RWPE1 (cell line): ENCODE results near the gene BCAS2.
A peak's percentile ranks its signal among the peaks of the same experiment; 100 is the strongest.

ENCODE experiments used
- CTCF ChIA-PET: fragments of 350-600 bp; sonication (Branson Sonifier 250); formaldehyde crosslinking; extraction: SDS; loops from one replicate; lab custom pipeline; 2021; lab: Yijun Ruan, JAX
- POLR2A ChIA-PET: fragments of 400-600 bp; formaldehyde crosslinking; extraction: SDS; loops from one replicate; lab custom pipeline; 2020; ENCODE audit warnings: antibody characterized with exemption; ENCODE audit not compliant: low non-redundant PET; lab: Yijun Ruan, JAX
- DNase-seq: peaks from one replicate; pipeline ENCODE4 v3.0.0; 2012; ENCODE audit warnings: low spot score
- H3K27ac ChIP-seq: fragments of 450-650 bp; 2 replicates; pipeline ENCODE4 v1.5.1; 2017
- TF ChIP-seq, protein P1 (sequence below): fragments of 450-650 bp; conservative IDR thresholded peaks from 2 replicates; pipeline ENCODE4 v1.5.1; 2017; ENCODE audit warnings: low read depth, mild to moderate bottlenecking

Gene BCAS2

DNA sequence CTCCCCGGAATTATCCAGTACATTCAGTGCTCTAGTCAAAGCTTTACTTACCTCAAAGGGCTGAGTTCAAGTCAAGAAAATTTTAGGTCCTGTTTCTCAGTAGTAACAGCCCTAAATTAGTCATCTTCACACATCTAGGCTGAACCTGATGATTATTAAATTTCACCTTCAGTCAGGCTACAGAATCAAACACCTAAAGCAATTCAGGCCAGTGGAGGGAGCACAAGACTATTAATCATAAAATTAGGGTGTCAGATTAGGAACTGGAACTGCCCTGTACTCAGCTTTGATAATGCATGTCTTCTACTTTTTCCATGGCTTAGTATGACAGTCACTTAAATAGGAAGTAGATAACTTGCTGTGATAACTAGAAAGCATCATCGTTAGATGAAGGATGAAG, 28.4 kb upstream of the BCAS2 start:
- peak overlapping the region; percentile 88 for H3K27ac ChIP-seq
- ChIA-PET POLR2A (no interaction called here), CTCF (interaction anchor here (0.6 to 0.7 kb wide), 2 partner anchors 298 to 760 kb away, joined by 3 read pairs; no protein-coding TSS in a partner anchor)
- peak; percentile 9 for DNase-seq
- TF ChIP-seq, protein P1, sequence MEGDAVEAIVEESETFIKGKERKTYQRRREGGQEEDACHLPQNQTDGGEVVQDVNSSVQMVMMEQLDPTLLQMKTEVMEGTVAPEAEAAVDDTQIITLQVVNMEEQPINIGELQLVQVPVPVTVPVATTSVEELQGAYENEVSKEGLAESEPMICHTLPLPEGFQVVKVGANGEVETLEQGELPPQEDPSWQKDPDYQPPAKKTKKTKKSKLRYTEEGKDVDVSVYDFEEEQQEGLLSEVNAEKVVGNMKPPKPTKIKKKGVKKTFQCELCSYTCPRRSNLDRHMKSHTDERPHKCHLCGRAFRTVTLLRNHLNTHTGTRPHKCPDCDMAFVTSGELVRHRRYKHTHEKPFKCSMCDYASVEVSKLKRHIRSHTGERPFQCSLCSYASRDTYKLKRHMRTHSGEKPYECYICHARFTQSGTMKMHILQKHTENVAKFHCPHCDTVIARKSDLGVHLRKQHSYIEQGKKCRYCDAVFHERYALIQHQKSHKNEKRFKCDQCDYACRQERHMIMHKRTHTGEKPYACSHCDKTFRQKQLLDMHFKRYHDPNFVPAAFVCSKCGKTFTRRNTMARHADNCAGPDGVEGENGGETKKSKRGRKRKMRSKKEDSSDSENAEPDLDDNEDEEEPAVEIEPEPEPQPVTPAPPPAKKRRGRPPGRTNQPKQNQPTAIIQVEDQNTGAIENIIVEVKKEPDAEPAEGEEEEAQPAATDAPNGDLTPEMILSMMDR = no peak

DNA sequence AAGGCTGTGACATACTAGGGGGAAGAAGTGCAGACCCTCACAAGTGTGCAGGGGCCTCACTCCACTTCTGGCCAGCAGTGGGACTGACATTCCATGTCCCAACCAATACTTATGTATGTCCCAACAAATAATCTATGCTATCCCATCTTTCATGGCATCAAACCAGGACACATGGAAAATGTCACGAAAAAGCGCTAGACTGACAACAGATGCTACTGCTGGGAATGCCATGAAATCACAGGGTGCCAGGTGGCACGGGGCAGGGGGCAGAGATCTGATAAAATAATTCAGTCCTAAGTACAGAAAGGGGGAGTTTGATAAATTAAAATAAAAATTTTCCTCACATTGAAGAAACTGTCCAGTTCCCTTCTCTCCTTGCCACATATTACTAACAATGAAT, 27.6 kb upstream of the BCAS2 start:
- ChIA-PET POLR2A (no interaction called here), CTCF (interaction anchor here (0.6 to 0.7 kb wide), 2 partner anchors 59 to 297 kb away, joined by 3 read pairs; no protein-coding TSS in a partner anchor)
- DNase-seq = no peak
- H3K27ac ChIP-seq = no peak overlapping the region
- TF ChIP-seq, protein P1 = no peak

DNA sequence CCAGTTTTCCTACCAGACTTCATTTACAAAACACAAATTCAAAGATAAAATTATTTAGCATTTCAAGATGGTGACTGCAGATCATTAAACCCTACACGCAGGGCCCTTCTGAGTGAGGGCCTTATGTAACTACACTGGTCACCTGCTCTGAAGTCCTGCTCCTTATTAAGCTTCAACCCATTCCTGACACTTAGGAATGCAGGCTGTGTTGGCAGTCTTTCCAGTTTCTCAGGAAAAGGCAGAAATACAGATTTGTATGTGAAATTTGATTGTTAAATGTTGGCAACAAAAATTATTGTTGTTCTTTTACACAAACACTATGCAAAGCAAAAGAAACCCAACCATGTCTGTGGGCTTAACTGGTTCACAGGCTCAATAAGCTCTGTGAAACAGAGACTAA, 25.8 kb upstream of the BCAS2 start:
- TF ChIP-seq, protein P1 = no peak
- CTCF ChIA-PET = no interaction called here
- no peak overlapping the region for H3K27ac ChIP-seq
- DNase-seq = no peak
- POLR2A ChIA-PET = no interaction called here

GRCh38 chr1:114597949-114598348, 16.5 kb upstream of the BCAS2 start:
- DNase-seq = no peak
- H3K27ac ChIP-seq = no peak overlapping the region
- CTCF ChIA-PET = no interaction called here
- TF ChIP-seq, protein P1 = no peak
- POLR2A ChIA-PET = no interaction called here

GRCh38 chr1:114595602-114596001, 14.2 kb upstream of the BCAS2 start:
- TF ChIP-seq, protein P1 = no peak
- ChIA-PET POLR2A (no interaction called here), CTCF (interaction anchor here (0.6 kb wide), 1 partner anchor 626 kb away, joined by 4 read pairs; no protein-coding TSS in a partner anchor)
- DNase-seq = no peak
- H3K27ac ChIP-seq = no peak overlapping the region

DNA sequence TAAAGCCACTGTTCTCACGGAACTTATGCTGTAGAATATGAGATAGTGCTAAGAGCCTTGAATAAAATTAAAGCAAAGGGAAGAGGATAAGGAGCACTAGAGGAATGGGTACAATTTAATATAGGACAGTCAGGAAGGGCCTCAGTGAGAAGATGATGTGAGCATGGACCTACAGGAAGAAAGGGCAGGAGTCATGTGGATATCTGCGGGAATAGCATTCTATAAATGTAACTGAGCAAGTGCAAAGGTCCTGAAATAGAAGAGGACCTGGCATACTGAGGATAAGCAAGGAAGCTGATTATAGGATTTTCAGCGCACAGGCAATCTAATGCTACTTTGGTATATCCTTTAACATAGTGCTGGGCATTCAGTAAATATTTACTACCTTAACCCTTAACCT, 12.6 kb upstream of the BCAS2 start:
- POLR2A ChIA-PET = no interaction called here
- CTCF ChIA-PET = no interaction called here
- no peak overlapping the region for H3K27ac ChIP-seq
- no peak for DNase-seq
- TF ChIP-seq, protein P1 = no peak
